Uterus (tissue), 2 donors: ENCODE data around the gene PRPF38B.

ENCODE experiments used
- CTCF ChIP-seq, 4 experiments: fragments of 200-600 bp in 2 of 4; fragments of 450-650 bp in 2 of 4; sonication (generic) in 2 of 4; IDR thresholded peaks; one replicate each; pipeline ENCODE4 v1.5.1; 2016 to 2019; ENCODE audit warnings: antibody characterized with exemption in 4 of 4, mild to moderate bottlenecking in 2 of 4, moderate library complexity in 1 of 4
- POLR2A ChIP-seq, 2 donors: fragments of 450-650 bp; IDR thresholded peaks; one replicate each; pipeline ENCODE4 v1.6.1; 2016; ENCODE audit warnings: antibody characterized with exemption in 2 of 2, mild to moderate bottlenecking in 1 of 2, moderate library complexity in 1 of 2

GRCh38 chr1:108732398-108732797 is 40.3 kb downstream of the PRPF38B start:
- TF ChIP-seq CTCF (IDR thresholded peaks at IDR 0.05) = no peak
- no peak for TF ChIP-seq POLR2A (IDR thresholded peaks at IDR 0.05)
